Panc1 (cell line): ENCODE results near the gene LRBA.

Source experiments
- POLR2AphosphoS5 ChIP-seq: IDR thresholded peaks from 2 replicates; pipeline ENCODE4 v1.6.1; 2012; ENCODE audit warnings: mild to moderate bottlenecking, low read depth, low read length, moderate library complexity
- TF ChIP-seq, protein P1 (sequence below): fragments of 450-650 bp; IDR thresholded peaks from 2 replicates; pipeline ENCODE4 v1.5.1; 2017; ENCODE audit warnings: mild to moderate bottlenecking

DNA sequence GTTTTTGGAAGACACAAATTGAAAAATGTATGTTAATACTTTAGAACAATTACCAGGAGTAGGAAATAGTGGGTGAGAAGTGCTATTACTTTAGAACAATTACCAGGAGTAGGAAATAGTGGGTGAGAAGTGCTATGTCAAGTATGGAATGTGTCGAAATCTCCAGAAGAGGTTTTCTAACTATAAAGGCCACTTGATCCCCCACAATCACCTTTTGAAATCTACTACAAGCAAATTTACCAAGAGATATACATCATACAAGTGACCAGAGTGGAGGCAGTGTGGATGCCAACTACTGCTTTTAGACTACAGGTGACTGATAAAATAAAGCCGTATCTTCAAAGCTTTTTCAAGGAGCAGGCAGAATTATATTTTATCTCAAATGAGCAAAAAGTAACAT lies 390.1 kb downstream of the LRBA start:
- TF ChIP-seq, protein P1, sequence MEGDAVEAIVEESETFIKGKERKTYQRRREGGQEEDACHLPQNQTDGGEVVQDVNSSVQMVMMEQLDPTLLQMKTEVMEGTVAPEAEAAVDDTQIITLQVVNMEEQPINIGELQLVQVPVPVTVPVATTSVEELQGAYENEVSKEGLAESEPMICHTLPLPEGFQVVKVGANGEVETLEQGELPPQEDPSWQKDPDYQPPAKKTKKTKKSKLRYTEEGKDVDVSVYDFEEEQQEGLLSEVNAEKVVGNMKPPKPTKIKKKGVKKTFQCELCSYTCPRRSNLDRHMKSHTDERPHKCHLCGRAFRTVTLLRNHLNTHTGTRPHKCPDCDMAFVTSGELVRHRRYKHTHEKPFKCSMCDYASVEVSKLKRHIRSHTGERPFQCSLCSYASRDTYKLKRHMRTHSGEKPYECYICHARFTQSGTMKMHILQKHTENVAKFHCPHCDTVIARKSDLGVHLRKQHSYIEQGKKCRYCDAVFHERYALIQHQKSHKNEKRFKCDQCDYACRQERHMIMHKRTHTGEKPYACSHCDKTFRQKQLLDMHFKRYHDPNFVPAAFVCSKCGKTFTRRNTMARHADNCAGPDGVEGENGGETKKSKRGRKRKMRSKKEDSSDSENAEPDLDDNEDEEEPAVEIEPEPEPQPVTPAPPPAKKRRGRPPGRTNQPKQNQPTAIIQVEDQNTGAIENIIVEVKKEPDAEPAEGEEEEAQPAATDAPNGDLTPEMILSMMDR, result no peak
- no peak for TF ChIP-seq POLR2AphosphoS5
